ENCODE data around the gene SUN5. TPM values are rescaled to one million over a fixed set of nuclear protein-coding genes. Genes with fewer than 3 reads are reported as not detected.
"Not testable (repeated sequence)": the region's sequence is repeated elsewhere in the genome, so short reads cannot be mapped to it uniquely, and the experiment has no call there.

The SUN5 gene
- total and polyA plus RNA-seq, 2 donors (not counting 1 experiment from before 2014, with no cell fraction given) = not detected

GRCh38 chr20:32975698-32976674 is 28.2 kb downstream of the SUN5 start:
- Histone ChIP-seq H3K4me2 (replicated peaks; ENCODE audit: low read depth, low read length, poor library complexity, severe bottlenecking) (no peak overlapping the region), H3K27ac (ENCODE audit: low read length in 2 of 2) (no peak overlapping the region), H3K36me3 (replicated peaks in 1 of 2; ENCODE audit: control extremely low read depth in 1 of 2, control insufficient read depth in 1 of 2, extremely low read depth in 1 of 2, insufficient read depth in 2 of 2, low read length in 1 of 2) (no peaks in the 10 kb centered on the region), H2AFZ (ENCODE audit: insufficient read depth, low read depth, low read length, poor library complexity, severe bottlenecking) (no peak overlapping the region), H3K79me2 (ENCODE audit: control insufficient read depth, insufficient read depth, low read length) (no peaks in the 10 kb centered on the region), H3K4me3 (ENCODE audit: control extremely low read depth in 1 of 5, extremely low read depth in 1 of 5, insufficient read depth in 1 of 5, low read depth in 2 of 5, low read length in 4 of 5) (no peak overlapping the region), H3K4me1 (ENCODE audit: control insufficient read depth in 2 of 2, insufficient read depth in 2 of 2, low read length in 2 of 2) (peaks cover 26 to 31% of the 10 kb centered on the region in 2 donors), H3K9ac (ENCODE audit: low read length) (no peak overlapping the region), H3K27me3 (replicated peaks in 1 of 4; ENCODE audit: control extremely low read depth in 1 of 4, control insufficient read depth in 3 of 4, insufficient read depth in 4 of 4, low read length in 3 of 4) (no peaks in the 10 kb centered on the region), H4K20me1 (ENCODE audit: control insufficient read depth, insufficient read depth, low read length, poor library complexity, severe bottlenecking) (no peaks in the 10 kb centered on the region), H3K9me3 (ENCODE audit: control extremely low read depth in 1 of 3, control insufficient read depth in 2 of 3, insufficient read depth in 1 of 3, low read length in 2 of 3) (peaks cover 0 to 33% (median 0%) of the 10 kb centered on the region in 3 donors)
- intact Hi-C loops (cut with micrococcal nuclease) = no loop called here
- POLR2A ChIA-PET = no interaction called here
- no peak overlapping the region for H3K4me3 Mint-ChIP-seq
- no peak overlapping the region for H3K27ac Mint-ChIP-seq
- CTCF ChIA-PET = no interaction called here
- ATAC-seq (ENCODE audit: low read depth) (no peak), DNase-seq (no peak)
- H3K9me3 Mint-ChIP-seq (ENCODE audit: insufficient read depth) = no peaks in the 10 kb centered on the region
- H3K27me3 Mint-ChIP-seq = no peaks in the 10 kb centered on the region
- TF ChIP-seq EZH2 (IDR thresholded peaks at IDR 0.05; ENCODE audit: borderline replicate concordance, insufficient read depth, low read depth, low read length, poor library complexity, severe bottlenecking) (no peak), CTCF (IDR thresholded peaks at IDR 0.05) (no peak)
- 94% methylated on average over 12 of the region's 15 CpGs for WGBS (ENCODE audit: insufficient coverage)
- H3K4me1 Mint-ChIP-seq = peaks cover 3% of the 10 kb centered on the region

GRCh38 chr20:32975121-32975520 is 29.1 kb downstream of the SUN5 start:
- CTCF ChIA-PET = interaction anchor here (2.4 kb wide), 1 partner anchor 73 kb away, joined by 11 read pairs; no protein-coding TSS in a partner anchor
- H3K4me3 ChIP-seq (ENCODE audit: control extremely low read depth in 1 of 5, extremely low read depth in 1 of 5, insufficient read depth in 1 of 5, low read depth in 2 of 5, low read length in 4 of 5); H2AFZ ChIP-seq (ENCODE audit: insufficient read depth, low read depth, low read length, poor library complexity, severe bottlenecking); H3K9me3 Mint-ChIP-seq (ENCODE audit: insufficient read depth); H3K4me1 Mint-ChIP-seq; POLR2A ChIA-PET; ATAC-seq (ENCODE audit: low read depth); H3K4me3 Mint-ChIP-seq; H3K27me3 Mint-ChIP-seq; intact Hi-C loops (cut with micrococcal nuclease); H3K9ac ChIP-seq (ENCODE audit: low read length); H3K27me3 ChIP-seq (replicated peaks in 1 of 4; ENCODE audit: control extremely low read depth in 1 of 4, control insufficient read depth in 3 of 4, insufficient read depth in 4 of 4, low read length in 3 of 4); H3K36me3 ChIP-seq (replicated peaks in 1 of 2; ENCODE audit: control extremely low read depth in 1 of 2, control insufficient read depth in 1 of 2, extremely low read depth in 1 of 2, insufficient read depth in 2 of 2, low read length in 1 of 2); H3K27ac ChIP-seq (ENCODE audit: low read length in 2 of 2); H3K79me2 ChIP-seq (ENCODE audit: control insufficient read depth, insufficient read depth, low read length); H4K20me1 ChIP-seq (ENCODE audit: control insufficient read depth, insufficient read depth, low read length, poor library complexity, severe bottlenecking); DNase-seq; H3K27ac Mint-ChIP-seq; H3K4me2 ChIP-seq (replicated peaks; ENCODE audit: low read depth, low read length, poor library complexity, severe bottlenecking): not testable (repeated sequence)
- peaks cover 34 to 39% of the 10 kb centered on the region in 2 donors for H3K4me1 ChIP-seq (ENCODE audit: control insufficient read depth in 2 of 2, insufficient read depth in 2 of 2, low read length in 2 of 2)
- WGBS (ENCODE audit: insufficient coverage) = 100% methylated on average over 3 of the region's 4 CpGs
- H3K9me3 ChIP-seq (ENCODE audit: control extremely low read depth in 1 of 3, control insufficient read depth in 2 of 3, insufficient read depth in 1 of 3, low read length in 2 of 3) = peaks cover 0 to 41% (median 0%) of the 10 kb centered on the region in 3 donors

- 94% methylated on average over 9 of the region's 9 CpGs for WGBS (ENCODE audit: insufficient coverage)
- H3K27me3 ChIP-seq (replicated peaks in 1 of 4; ENCODE audit: control extremely low read depth in 1 of 4, control insufficient read depth in 3 of 4, insufficient read depth in 4 of 4, low read length in 3 of 4); H2AFZ ChIP-seq (ENCODE audit: insufficient read depth, low read depth, low read length, poor library complexity, severe bottlenecking); H3K9me3 Mint-ChIP-seq (ENCODE audit: insufficient read depth); H3K4me3 ChIP-seq (ENCODE audit: control extremely low read depth in 1 of 5, extremely low read depth in 1 of 5, insufficient read depth in 1 of 5, low read depth in 2 of 5, low read length in 4 of 5); H3K9ac ChIP-seq (ENCODE audit: low read length); H3K79me2 ChIP-seq (ENCODE audit: control insufficient read depth, insufficient read depth, low read length); intact Hi-C loops (cut with micrococcal nuclease); H3K27me3 Mint-ChIP-seq; DNase-seq; H3K4me2 ChIP-seq (replicated peaks; ENCODE audit: low read depth, low read length, poor library complexity, severe bottlenecking); POLR2A ChIA-PET; H4K20me1 ChIP-seq (ENCODE audit: control insufficient read depth, insufficient read depth, low read length, poor library complexity, severe bottlenecking); H3K4me1 Mint-ChIP-seq; H3K27ac ChIP-seq (ENCODE audit: low read length in 2 of 2); H3K36me3 ChIP-seq (replicated peaks in 1 of 2; ENCODE audit: control extremely low read depth in 1 of 2, control insufficient read depth in 1 of 2, extremely low read depth in 1 of 2, insufficient read depth in 2 of 2, low read length in 1 of 2); H3K4me3 Mint-ChIP-seq; ATAC-seq (ENCODE audit: low read depth): not testable (repeated sequence)
- H3K4me1 ChIP-seq (ENCODE audit: control insufficient read depth in 2 of 2, insufficient read depth in 2 of 2, low read length in 2 of 2) = peaks cover 36 to 46% of the 10 kb centered on the region in 2 donors
- H3K27ac Mint-ChIP-seq = peak overlapping the region; percentile 5
- CTCF ChIA-PET = interaction anchor here (2.4 kb wide), 1 partner anchor 73 kb away, joined by 11 read pairs; no protein-coding TSS in a partner anchor
- peaks cover 0 to 38% (median 0%) of the 10 kb centered on the region in 3 donors for H3K9me3 ChIP-seq (ENCODE audit: control extremely low read depth in 1 of 3, control insufficient read depth in 2 of 3, insufficient read depth in 1 of 3, low read length in 2 of 3)
Observed at GRCh38 chr20:32974204-32975064, 29.8 kb downstream of the SUN5 start.

Measured in B cell (primary cell).